ENCODE results near the gene ZFP64. TPM values are rescaled to one million over a fixed set of nuclear protein-coding genes. Genes with fewer than 3 reads are reported as not detected.
A peak's percentile ranks its signal among the peaks of the same experiment; 100 is the strongest.
"Not testable (repeated sequence)": the region's sequence is repeated elsewhere in the genome, so short reads cannot be mapped to it uniquely, and the experiment has no call there.

The ZFP64 gene
- total RNA-seq, 2 experiments from 2014 or later = 11.6 to 14.2 TPM

DNA sequence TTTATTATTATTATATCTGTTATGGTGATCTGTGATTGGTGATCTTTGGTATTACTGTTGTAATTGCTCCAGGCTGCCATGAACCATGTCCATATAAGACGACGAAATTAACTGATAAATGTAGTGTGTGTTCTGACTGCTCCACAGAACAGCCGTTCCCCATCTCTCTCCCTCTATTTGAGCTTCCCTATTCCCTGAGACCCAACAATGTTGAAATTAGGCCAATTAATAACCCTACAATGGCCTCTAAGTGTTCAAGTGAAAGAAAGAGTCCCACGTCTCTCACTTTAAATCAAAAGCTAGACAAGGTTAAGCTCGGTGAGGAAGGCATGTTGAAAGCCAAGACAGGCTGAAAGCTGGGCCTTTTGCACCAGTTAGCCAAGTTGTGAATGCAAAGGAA, 51.6 kb downstream of the ZFP64 start:
- Mint-ChIP-seq H3K27ac (no peak overlapping the region), H3K4me1 (ENCODE audit: low read depth) (peaks cover 2% of the 10 kb centered on the region), H3K4me3 (no peak overlapping the region), H3K36me3 (ENCODE audit: low read depth) (no peaks in the 10 kb centered on the region), H3K9me3 (no peaks in the 10 kb centered on the region), H3K27me3 (no peaks in the 10 kb centered on the region)
- intact Hi-C loops (cut with micrococcal nuclease) = no loop called here
- ChIA-PET CTCF (interaction anchor here (1.4 to 2.4 kb wide), 2 partner anchors 10 to 12 kb away, joined by 6 to 7 read pairs; no protein-coding TSS in a partner anchor), POLR2A (no interaction called here)
- ATAC-seq (no peak), DNase-seq (no peak)
- TF ChIP-seq CTCF (IDR thresholded peaks at IDR 0.05) = no peak

- Mint-ChIP-seq H3K9me3 (no peaks in the 10 kb centered on the region), H3K4me1 (ENCODE audit: low read depth) (no peaks in the 10 kb centered on the region), H3K27ac (no peak overlapping the region), H3K27me3 (no peaks in the 10 kb centered on the region), H3K4me3 (no peak overlapping the region), H3K36me3 (ENCODE audit: low read depth) (no peaks in the 10 kb centered on the region)
- intact Hi-C loops (cut with micrococcal nuclease) = no loop called here
- CTCF ChIA-PET = interaction anchor here (1.0 kb wide), 1 partner anchor 9 kb away, joined by 5 read pairs; no protein-coding TSS in a partner anchor
- no peak for TF ChIP-seq CTCF (IDR thresholded peaks at IDR 0.05)
- POLR2A ChIA-PET = no interaction called here
- DNase-seq (no peak), ATAC-seq (no peak)
Observed at GRCh38 chr20:52137850-52138249, 53.7 kb downstream of the ZFP64 start.

GRCh38 chr20:52133714-52134113, 57.9 kb downstream of the ZFP64 start:
- intact Hi-C loops (cut with micrococcal nuclease); DNase-seq; ATAC-seq; H3K4me3 Mint-ChIP-seq; H3K4me1 Mint-ChIP-seq (ENCODE audit: low read depth); CTCF ChIA-PET; H3K9me3 Mint-ChIP-seq; H3K27me3 Mint-ChIP-seq; H3K36me3 Mint-ChIP-seq (ENCODE audit: low read depth); H3K27ac Mint-ChIP-seq: not testable (repeated sequence)
- POLR2A ChIA-PET = interaction anchor here (0.6 kb wide), 1 partner anchor 51 kb away, joined by 3 read pairs; no protein-coding TSS in a partner anchor

DNA sequence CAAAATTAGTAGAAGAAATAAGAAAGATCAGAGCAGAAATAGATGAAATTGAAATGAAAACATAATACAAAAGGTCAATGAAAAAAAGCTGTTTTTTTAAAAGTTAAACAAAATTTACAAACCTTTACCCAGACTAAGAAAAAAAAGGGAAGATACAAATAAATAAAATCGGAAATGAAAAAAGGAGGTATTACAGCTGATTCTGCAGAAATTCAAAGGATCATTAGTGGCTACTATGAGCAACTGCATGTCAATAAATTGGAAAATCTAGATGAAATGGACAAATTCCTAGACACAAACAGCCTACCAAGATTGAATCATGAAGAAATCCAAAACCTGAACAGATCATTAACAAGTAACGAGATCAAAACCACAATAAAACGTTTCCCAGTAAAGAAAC, 59.2 kb downstream of the ZFP64 start:
- Mint-ChIP-seq H3K27me3 (no peaks in the 10 kb centered on the region), H3K9me3 (no peaks in the 10 kb centered on the region), H3K36me3 (ENCODE audit: low read depth) (no peaks in the 10 kb centered on the region), H3K27ac (no peak overlapping the region), H3K4me3 (no peak overlapping the region), H3K4me1 (ENCODE audit: low read depth) (peaks cover 4% of the 10 kb centered on the region)
- ATAC-seq = no peak
- TF ChIP-seq CTCF (IDR thresholded peaks at IDR 0.05) = peak; percentile 12
- intact Hi-C loops (cut with micrococcal nuclease) = no loop called here
- POLR2A ChIA-PET = no interaction called here
- CTCF ChIA-PET = no interaction called here
- no peak for DNase-seq

GRCh38 chr20:52131048-52131643, 60.4 kb downstream of the ZFP64 start:
- ChIA-PET POLR2A (no interaction called here), CTCF (no interaction called here)
- intact Hi-C loops (cut with micrococcal nuclease) = no loop called here

More at GRCh38 chr20:52131048-52131643, 60.4 kb downstream of the ZFP64 start:
- Mint-ChIP-seq H3K36me3 (ENCODE audit: low read depth) (no peaks in the 10 kb centered on the region), H3K27ac (no peak overlapping the region), H3K4me1 (ENCODE audit: low read depth) (peaks cover 4% of the 10 kb centered on the region), H3K4me3 (no peak overlapping the region), H3K9me3 (no peaks in the 10 kb centered on the region), H3K27me3 (no peaks in the 10 kb centered on the region)
- no peak for TF ChIP-seq CTCF (IDR thresholded peaks at IDR 0.05)
- no peak for ATAC-seq
- DNase-seq = no peak

All from activated CD8-positive, alpha-beta T cell treated with anti-CD3 and anti-CD28 coated beads for 36 hours (primary cell).